ENCODE measurements around the gene WFIKKN2. TPM values are rescaled to one million over a fixed set of nuclear protein-coding genes. Genes with fewer than 3 reads are reported as not detected.

WFIKKN2 gene
- total and polyA plus RNA-seq, 2 of the 8 experiments (the other 6 are each of a cell fraction or from before 2014, with no cell fraction given) = 0.07 to 0.30 TPM

GRCh38 chr17:50867363-50868139 lies 32.2 kb downstream of the WFIKKN2 start (continued):
- TF ChIP-seq CTCF (IDR thresholded peaks at IDR 0.05; ENCODE audit: control extremely low read depth in 1 of 3, insufficient read depth in 1 of 3, low read depth in 1 of 3, low read length in 3 of 3) (no peak), CEBPB (IDR thresholded peaks at IDR 0.05; ENCODE audit: low read depth, low read length) (no peak)

Measured in H1 (cell line).